ENCODE data around the gene CNR1. TPM values are rescaled to one million over a fixed set of nuclear protein-coding genes. Genes with fewer than 3 reads are reported as not detected.

CNR1 gene
- total RNA-seq, 1 experiment from 2014 or later = not detected

GRCh38 chr6:88164061-88164460, 2.1 kb downstream of the CNR1 start:
- H3K4me3 ChIP-seq (replicated peaks in 1 of 2; ENCODE audit: low read depth in 1 of 2, low read length in 2 of 2) = no peak overlapping the region
- TF ChIP-seq ZNF274 (IDR thresholded peaks at IDR 0.05; ENCODE audit: low read depth, low read length) = no peak
- TF ChIP-seq ELF1 (IDR thresholded peaks at IDR 0.05; ENCODE audit: borderline replicate concordance, low read depth) = no peak
- no peak for TF ChIP-seq FOSL1 (IDR thresholded peaks at IDR 0.05; ENCODE audit: low read depth)
- no peak for TF ChIP-seq SIN3A (IDR thresholded peaks at IDR 0.05; ENCODE audit: low read depth)
- no peak for TF ChIP-seq ZBTB33 (IDR thresholded peaks at IDR 0.05; ENCODE audit: extremely low read depth, insufficient replicate concordance, low read length)
- TF ChIP-seq CBX3 (IDR thresholded peaks at IDR 0.05; ENCODE audit: low read depth) = no peak

GRCh38 chr6:88163616-88164015, 2.5 kb downstream of the CNR1 start:
- no peaks in the 10 kb centered on the region for H3K4me1 ChIP-seq (ENCODE audit: control insufficient read depth in 1 of 2, insufficient read depth in 2 of 2, low read length in 2 of 2)
- TF ChIP-seq ZNF274 (IDR thresholded peaks at IDR 0.05; ENCODE audit: low read depth, low read length) (no peak), CBX3 (IDR thresholded peaks at IDR 0.05; ENCODE audit: low read depth) (no peak), SRF (IDR thresholded peaks at IDR 0.05; ENCODE audit: low read depth) (no peak), JUND (IDR thresholded peaks at IDR 0.05) (no peak), FOSL1 (IDR thresholded peaks at IDR 0.05; ENCODE audit: low read depth) (no peak), CTCF (IDR thresholded peaks at IDR 0.05 in 2 of 3, conservative IDR thresholded peaks at IDR 0.05 in 1 of 3; ENCODE audit: borderline replicate concordance in 1 of 3, insufficient read depth in 1 of 3, low read depth in 2 of 3, low read length in 2 of 3) (no peak), MAX (IDR thresholded peaks at IDR 0.05) (no peak), CEBPB (IDR thresholded peaks at IDR 0.05; ENCODE audit: low read depth) (no peak), RAD21 (IDR thresholded peaks at IDR 0.05; ENCODE audit: low read depth) (no peak), YY1 (IDR thresholded peaks at IDR 0.05; ENCODE audit: extremely low read depth, insufficient replicate concordance, low read depth, low read length) (no peak), EZH2phosphoT487 (IDR thresholded peaks at IDR 0.05; ENCODE audit: borderline replicate concordance) (no peak), ZBTB33 (IDR thresholded peaks at IDR 0.05; ENCODE audit: extremely low read depth, insufficient replicate concordance, low read length) (no peak), SIN3A (IDR thresholded peaks at IDR 0.05; ENCODE audit: low read depth) (no peak)

More at GRCh38 chr6:88164061-88164460, 2.1 kb downstream of the CNR1 start:
- no peak overlapping the region for H3K9ac ChIP-seq (ENCODE audit: low read length)
- no peaks in the 10 kb centered on the region for H4K20me1 ChIP-seq (ENCODE audit: insufficient read depth)
- no TSS peak for BruUV-seq (replicated peaks)
- H3K4me2 ChIP-seq (ENCODE audit: low read length) = no peak overlapping the region
- no peaks in the 10 kb centered on the region for H3K9me2 ChIP-seq (ENCODE audit: insufficient read depth)
- no peaks in the 10 kb centered on the region for H3K9me3 ChIP-seq (ENCODE audit: control insufficient read depth in 1 of 2, insufficient read depth in 1 of 2, low read depth in 1 of 2, low read length in 2 of 2)
- intact Hi-C loops (cut with micrococcal nuclease) = no loop called here
- no peaks in the 10 kb centered on the region for H3K79me2 ChIP-seq (ENCODE audit: insufficient read depth, low read length)
- peaks cover 25% of the 10 kb centered on the region; the same call in 1 of the 2 replicates for H3K27me3 ChIP-seq (ENCODE audit: insufficient read depth, low read length)
- no peaks in the 10 kb centered on the region for H3K36me3 ChIP-seq (ENCODE audit: control insufficient read depth in 1 of 2, insufficient read depth in 2 of 2, low read length in 2 of 2)
- no peak overlapping the region for H2AFZ ChIP-seq (ENCODE audit: low read depth, low read length, poor library complexity, severe bottlenecking)
- H3K4me1 ChIP-seq (ENCODE audit: control insufficient read depth in 1 of 2, insufficient read depth in 2 of 2, low read length in 2 of 2) = no peaks in the 10 kb centered on the region
- CTCF ChIA-PET = no interaction called here
- DNase-seq (ENCODE audit: low read depth, low spot score) (no peak), ATAC-seq (no peak)
- H3K27ac ChIP-seq (ENCODE audit: low read depth, low read length) = no peak overlapping the region
- RAD21 ChIA-PET (ENCODE audit: low non-redundant PET in 1 of 2, low total read pairs in 2 of 2, uncharacterized antibody in 2 of 2, unreplicated experiment in 2 of 2) = no interaction called here
- POLR2A ChIA-PET = no interaction called here

More at GRCh38 chr6:88163616-88164015, 2.5 kb downstream of the CNR1 start:
- ChIA-PET CTCF (no interaction called here), RAD21 (ENCODE audit: low non-redundant PET in 1 of 2, low total read pairs in 2 of 2, uncharacterized antibody in 2 of 2, unreplicated experiment in 2 of 2) (no interaction called here), POLR2A (no interaction called here)
- no peaks in the 10 kb centered on the region for H3K9me3 ChIP-seq (ENCODE audit: control insufficient read depth in 1 of 2, insufficient read depth in 1 of 2, low read depth in 1 of 2, low read length in 2 of 2)
- no peaks in the 10 kb centered on the region for H3K79me2 ChIP-seq (ENCODE audit: insufficient read depth, low read length)
- H3K4me3 ChIP-seq (replicated peaks in 1 of 2; ENCODE audit: low read depth in 1 of 2, low read length in 2 of 2) = no peak overlapping the region
- H2AFZ ChIP-seq (ENCODE audit: low read depth, low read length, poor library complexity, severe bottlenecking) = no peak overlapping the region
- H3K27ac ChIP-seq (ENCODE audit: low read depth, low read length) = no peak overlapping the region
- no peak overlapping the region for H3K4me2 ChIP-seq (ENCODE audit: low read length)
- H4K20me1 ChIP-seq (ENCODE audit: insufficient read depth) = no peaks in the 10 kb centered on the region
- no peak for ATAC-seq
- intact Hi-C loops (cut with micrococcal nuclease) = no loop called here
- no peaks in the 10 kb centered on the region for H3K9me2 ChIP-seq (ENCODE audit: insufficient read depth)
- H3K36me3 ChIP-seq (ENCODE audit: control insufficient read depth in 1 of 2, insufficient read depth in 2 of 2, low read length in 2 of 2) = no peaks in the 10 kb centered on the region
- no peak for DNase-seq (ENCODE audit: low read depth, low spot score)
- H3K27me3 ChIP-seq (ENCODE audit: insufficient read depth, low read length) = peaks cover 25% of the 10 kb centered on the region; the same call in 1 of the 2 replicates
- H3K9ac ChIP-seq (ENCODE audit: low read length) = no peak overlapping the region
- no TSS peak for BruUV-seq (replicated peaks)

Data from HCT116 (cell line).